GM21717 (cell line): ENCODE results near the gene SAMSN1.

ENCODE experiments used
- ATAC-seq: cut with Tn5 transposase; IDR thresholded peaks from one replicate; pipeline ENCODE4 v1.9.1; 2021; ENCODE audit warnings: mild to moderate bottlenecking, moderate library complexity; ENCODE audit not compliant: unreplicated experiment

The SAMSN1 gene

DNA sequence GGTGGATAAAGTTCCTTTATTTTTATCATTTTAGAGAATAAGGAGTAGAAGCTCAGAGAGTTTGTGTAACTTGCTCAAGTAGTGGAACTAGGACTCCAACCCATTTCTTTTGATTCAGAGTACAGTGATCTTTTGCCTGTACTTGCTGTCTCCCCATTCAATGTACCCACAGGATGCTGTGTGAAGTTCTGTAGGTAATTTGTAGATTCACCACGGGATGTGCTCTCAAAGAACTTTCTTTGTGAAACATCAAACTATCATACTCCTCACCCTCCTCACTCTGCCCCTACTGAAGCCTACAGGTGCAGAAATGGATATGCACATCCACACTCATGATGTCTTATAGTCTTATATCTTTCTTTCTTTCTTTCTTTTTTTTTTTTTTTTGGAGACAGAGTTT lies 97.3 kb downstream of the SAMSN1 start:
- ATAC-seq = no peak

DNA sequence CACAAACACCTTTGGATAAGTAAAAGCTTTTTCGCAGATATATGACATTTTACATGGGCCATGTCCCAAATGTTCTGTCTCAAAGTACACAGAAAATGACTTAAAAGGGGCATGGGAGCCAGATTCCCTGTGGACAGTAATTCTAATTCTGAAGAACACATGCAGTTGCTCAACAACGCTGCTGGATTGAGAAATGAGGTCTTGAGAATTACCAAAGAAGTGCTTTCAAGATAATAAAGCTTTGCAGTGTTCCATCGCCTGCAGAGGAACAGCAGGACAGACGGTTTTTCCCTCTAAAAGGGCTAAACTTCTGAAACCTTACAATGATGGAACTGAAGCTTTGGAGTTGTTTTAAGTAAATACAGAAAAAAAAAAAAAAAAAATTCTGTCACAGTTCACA lies 107.9 kb downstream of the SAMSN1 start:
- no peak for ATAC-seq

DNA sequence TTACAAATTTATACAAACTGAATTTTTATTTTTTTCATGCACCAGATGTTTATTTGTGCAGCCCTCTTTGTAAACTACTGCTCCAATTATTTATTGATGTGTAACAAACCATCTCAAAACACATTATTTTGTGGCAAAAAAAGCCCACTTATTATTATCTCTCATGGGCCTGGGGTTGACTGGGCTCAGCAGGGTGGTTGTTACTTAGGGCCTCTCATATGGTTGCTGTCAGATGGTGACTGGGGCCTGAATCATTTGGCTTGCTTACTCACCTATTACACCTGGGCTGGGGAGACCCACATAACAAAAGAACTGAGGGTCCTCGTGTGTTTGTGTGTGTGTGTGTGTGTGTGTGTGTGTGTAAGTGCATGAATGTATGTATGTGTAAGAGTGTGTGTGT lies 110.7 kb downstream of the SAMSN1 start:
- no peak for ATAC-seq
